GM18870 (cell line): ENCODE results near the gene APH1B.

ENCODE experiments used
- ATAC-seq: cut with Tn5 transposase; IDR thresholded peaks from one replicate; pipeline ENCODE4 v1.9.1; 2021; ENCODE audit warnings: moderate library complexity; ENCODE audit not compliant: unreplicated experiment

Gene APH1B

DNA sequence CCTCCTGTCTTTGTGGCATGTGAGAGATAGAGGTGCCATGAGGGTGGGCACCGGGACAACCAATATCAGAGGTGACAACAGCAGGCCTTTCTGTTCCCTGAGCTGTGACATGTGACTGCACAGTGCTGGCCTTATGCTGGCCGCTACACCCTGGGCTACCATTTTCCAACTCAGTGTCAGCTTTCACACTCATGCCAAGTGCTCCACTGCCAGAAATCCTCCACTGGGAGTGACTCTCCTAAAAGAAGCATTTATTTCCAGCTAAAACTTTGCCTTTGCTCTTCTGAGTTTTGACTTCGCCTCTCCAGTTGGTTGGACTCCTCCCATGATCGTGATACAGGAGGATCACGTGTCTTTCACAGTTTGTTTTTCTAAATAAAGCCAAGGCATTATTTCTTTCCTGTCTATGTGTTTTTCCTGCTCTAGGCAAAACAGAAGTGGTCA lies 72.8 kb downstream of the APH1B start:
- ATAC-seq = no peak

DNA sequence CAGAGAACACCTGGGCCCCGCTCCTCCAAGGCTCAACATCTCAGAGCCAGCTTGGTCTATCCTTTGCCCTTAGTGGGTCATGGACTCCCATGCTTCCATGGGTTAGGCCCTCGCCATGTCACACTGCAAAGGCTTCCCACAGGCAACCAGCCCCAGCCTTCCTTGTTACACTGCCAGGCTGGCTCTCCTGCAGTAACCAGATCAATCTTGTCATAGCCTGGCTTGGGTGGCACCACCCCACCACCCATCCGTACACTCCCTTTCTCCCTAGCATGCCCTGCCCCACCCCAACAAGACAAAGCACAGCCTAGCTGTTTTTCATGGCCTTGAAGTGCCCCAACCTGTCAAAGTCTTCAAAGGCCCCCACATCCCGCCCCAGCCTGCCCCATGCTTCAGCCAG lies 73.8 kb downstream of the APH1B start:
- no peak for ATAC-seq

DNA sequence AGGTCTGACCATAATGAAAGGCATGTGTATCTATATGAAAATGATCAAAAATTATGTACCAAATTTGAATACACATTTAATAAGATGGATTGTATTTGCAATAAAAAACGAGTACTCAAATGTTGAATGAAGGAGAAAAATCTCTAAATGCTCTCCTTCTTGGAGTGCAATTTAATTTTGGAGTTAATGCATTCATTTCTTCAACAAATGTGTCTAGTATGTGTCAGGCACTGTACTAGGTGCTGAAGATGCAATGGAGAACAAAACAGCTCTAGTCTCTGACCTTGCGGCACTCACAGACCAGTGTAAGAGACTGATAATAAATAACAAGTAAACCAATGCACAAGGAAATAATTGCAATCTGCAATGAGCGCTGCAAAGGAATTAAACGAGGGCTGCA lies 75.4 kb downstream of the APH1B start:
- no peak for ATAC-seq

DNA sequence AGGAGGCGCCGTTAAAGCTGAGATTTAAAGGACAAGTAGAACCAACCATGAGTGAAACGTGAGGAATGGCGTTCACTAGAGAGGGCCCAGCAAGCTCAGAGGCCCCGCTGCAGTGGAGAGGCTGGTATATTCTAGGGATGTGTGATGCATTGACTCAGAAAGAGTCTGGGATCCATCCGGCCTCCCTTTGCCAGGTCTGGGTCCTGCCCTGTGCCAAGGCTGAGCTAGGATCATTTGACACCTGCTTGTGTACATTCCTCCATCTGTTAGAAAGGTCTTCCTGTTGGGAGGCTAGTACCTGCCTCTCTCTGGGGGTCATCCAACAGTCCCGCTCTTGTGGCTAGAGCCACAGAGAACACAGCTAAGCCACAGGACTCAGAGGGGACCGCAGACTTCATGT lies 75.9 kb downstream of the APH1B start:
- no peak for ATAC-seq

DNA sequence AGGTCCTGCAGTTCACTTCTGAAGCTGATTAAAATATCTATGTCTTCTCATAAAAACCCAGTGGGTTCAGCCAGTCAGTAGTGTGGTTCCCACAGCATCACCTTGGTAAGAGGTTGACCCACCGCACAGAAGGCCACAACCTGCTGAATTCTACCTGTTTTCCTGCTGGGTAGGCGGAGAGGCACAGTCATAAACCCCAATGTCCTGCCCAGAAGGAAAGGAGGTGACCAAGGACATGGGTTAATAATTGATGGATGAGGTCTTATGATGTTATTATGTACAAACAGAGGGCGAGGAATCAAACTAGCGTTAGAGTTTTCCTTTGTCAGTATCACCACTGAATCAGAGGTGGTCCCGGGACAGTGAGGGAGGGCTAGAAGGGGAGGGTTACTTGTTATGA lies 76.5 kb downstream of the APH1B start:
- no peak for ATAC-seq

DNA sequence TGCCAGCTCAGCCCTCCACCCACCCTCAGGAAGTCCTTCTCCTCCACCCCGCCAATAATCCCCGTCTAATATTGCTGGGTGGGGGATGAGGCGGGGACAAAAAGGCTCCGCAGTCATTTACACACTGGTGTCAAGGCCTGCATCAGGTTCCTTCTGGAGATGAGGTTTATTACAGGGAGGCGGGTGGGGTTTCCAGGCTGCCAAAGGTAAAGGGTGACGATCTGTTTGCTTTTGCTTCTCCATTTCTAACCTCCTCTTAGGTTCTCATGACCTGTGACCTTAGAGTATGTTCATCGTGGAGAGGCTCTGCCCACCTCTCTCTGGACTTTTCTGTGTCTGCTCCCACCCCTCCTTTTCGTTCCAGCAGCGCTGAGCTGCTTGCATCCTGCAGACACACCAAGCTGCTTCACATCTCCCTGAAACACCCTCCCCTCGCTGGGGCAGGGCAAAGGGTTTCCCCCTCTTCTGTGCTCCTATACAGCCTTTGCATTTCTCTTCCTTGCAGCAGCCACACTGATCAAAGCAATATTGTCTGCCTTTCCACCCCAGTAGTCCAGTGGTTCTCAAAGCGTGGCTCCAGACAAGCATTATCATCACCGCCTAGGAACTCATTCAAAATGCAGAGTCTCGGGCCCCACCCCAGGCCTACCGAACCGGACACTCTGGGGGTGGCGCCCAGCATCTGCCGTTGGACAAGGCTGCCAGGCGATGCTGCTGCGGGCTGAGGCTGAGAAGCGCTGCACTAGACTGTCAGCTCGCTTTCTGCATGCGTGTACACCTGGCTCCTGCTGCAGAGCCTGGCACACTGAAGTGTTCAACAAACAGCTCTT lies 77.6 kb downstream of the APH1B start:
- ATAC-seq = no peak

DNA sequence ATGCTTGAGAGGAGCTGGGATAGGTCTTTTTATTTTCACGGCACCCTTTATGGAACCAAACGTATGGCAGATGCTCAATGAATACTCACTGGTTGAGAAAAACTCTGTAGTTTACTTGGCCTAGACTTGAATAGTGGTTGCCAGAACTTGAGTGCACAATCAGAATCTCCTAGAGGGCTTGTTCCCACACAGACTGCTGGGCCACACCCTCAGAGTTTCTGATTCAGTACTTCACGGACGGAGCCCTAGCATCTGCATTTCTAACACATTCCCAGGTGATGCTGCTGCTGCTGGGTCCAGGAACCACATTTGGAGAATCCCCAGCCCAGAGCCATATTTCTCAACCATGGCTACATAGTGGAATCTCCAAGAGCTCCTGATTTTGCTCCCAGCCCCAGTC lies 79.7 kb downstream of the APH1B start:
- no peak for ATAC-seq

DNA sequence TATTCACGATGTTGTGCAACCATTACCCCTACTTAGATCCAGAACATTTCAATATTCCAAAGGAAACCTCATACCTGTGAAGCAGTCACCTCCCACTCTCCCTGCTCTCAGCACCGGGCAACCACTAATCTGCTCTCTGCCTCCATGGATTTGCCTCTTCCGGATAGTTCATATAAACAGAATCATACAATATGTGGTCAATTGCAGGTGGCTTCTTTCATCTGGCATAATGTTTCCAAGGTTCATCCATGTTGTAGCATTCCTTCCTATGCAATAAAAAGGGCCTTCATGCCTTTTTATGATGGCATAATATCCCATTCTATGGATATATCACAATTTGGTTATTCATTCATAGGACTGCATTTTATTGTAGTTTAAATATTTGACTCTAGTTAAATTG lies 80.3 kb downstream of the APH1B start:
- no peak for ATAC-seq

DNA sequence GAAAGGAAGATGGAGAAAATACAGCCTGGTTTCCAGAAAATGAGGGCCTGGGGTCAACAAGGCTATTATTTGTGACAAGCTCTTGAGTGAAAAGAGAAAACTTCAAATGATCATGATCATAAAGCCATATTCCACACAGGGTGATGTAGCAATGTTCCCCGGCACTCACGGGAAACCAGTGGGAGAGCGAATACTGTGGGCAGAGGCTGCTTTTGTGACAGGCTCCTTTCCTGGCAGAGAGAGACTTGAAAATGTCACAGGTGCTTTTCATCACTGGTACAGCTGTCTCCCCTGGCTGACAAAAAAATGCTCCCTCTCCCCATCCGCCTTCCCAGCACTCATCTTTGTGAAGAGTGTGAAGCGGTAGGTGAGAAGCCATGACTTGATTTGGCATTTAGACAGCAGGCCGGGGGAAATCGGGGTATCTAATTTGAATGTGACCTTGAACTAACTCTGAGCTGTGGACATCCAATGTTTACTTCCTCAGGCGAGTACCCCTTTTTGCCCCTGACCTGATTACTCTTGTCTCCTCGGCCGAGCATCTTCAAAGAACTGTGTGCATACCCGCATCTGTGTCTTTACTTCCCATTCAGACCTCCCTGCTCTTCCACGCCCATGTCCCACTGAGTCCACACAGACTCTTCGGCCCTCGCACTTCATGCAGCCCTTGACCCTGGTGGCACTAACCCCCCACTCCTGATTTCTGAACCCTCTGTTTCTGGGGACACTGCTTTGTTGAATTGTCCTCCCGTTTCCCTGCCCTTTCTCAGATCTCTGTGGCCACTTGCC lies 81.0 kb downstream of the APH1B start:
- ATAC-seq = no peak
